ENCODE data around the gene COPS4. TPM values are rescaled to one million over a fixed set of nuclear protein-coding genes. Genes with fewer than 3 reads are reported as not detected.

COPS4 gene
- total RNA-seq, 4 donors from 2014 or later: 6.7 to 81.8 (median 32.3) TPM

DNA sequence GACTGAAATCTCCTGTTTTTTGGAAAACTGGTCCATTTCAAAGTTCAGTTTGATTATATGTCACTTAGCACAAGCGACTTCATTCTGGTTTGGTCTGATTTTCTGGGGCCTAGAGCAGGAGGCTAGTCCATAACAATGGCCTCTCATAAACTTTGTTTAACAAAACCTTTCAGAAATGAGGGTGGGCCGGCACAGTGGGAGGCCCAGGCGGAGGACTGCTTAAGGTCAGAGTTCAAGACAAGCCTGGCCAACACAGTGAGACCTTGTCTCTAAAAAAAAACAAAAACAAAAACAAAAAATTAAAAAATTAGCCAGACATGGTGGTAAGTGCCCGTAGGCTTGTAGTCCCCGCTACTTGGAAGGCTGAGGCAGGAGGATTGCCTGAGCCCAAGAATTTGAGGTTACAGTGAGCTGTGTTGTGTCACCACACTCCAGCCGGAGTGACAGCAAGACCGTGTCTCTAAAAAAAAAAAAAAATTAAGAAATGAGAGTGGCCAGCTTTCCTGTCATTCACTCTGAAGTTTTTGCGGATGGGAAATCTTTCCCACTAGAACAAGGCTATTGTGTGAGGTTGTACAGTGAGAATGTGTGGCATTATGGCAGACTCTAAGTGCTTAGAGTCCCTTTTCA is 80.8 kb downstream of the COPS4 start:
- peak overlapping the region in 2 of 4 donors; percentile 59 to 87 for H3K27ac ChIP-seq
- TF ChIP-seq CTCF (IDR thresholded peaks at IDR 0.05) (no peak), POLR2AphosphoS5 (IDR thresholded peaks at IDR 0.05) (no peak), EP300 (IDR thresholded peaks at IDR 0.05; ENCODE audit: low read depth) (no peak), POLR2A (IDR thresholded peaks at IDR 0.05) (no peak)
- no peaks in the 10 kb centered on the region for H3K9me3 ChIP-seq
- WGBS, 2 donors (ENCODE audit: low coverage in 1 of 2): 78 to 89% methylated on average over 6 to 8 of the region's 8 CpGs
- intact Hi-C loops (cut with DNase I; ENCODE audit: low total_unique reads): no loop called here
- peaks cover 0 to 24% (median 14%) of the 10 kb centered on the region in 4 donors for H3K4me1 ChIP-seq
- H3K36me3 ChIP-seq: no peaks in the 10 kb centered on the region
- no peaks in the 10 kb centered on the region for H3K27me3 ChIP-seq
- no peak for DNase-seq
- in situ Hi-C loops (cut with MboI; ENCODE audit: low pct_ligation_motif_present in 1 of 4, low pct_unique_long_range_greater_than_20kb in 1 of 4, low sequenced_read_pairs in 3 of 4): loop anchor here in 1 of 4 donors (25.0 kb wide), 1 partner anchor 522 kb away; no protein-coding TSS in a partner anchor
- no peak overlapping the region for H3K4me3 ChIP-seq

- in situ Hi-C loops (cut with MboI; ENCODE audit: low pct_ligation_motif_present in 1 of 4, low pct_unique_long_range_greater_than_20kb in 1 of 4, low sequenced_read_pairs in 3 of 4) (loop anchor here in 1 of 4 donors (25.0 kb wide), 1 partner anchor 518 kb away; no protein-coding TSS in a partner anchor), intact Hi-C loops (cut with DNase I; ENCODE audit: low total_unique reads) (no loop called here)
- no peaks in the 10 kb centered on the region for H3K27me3 ChIP-seq
- TF ChIP-seq POLR2A (IDR thresholded peaks at IDR 0.05): no peak
- no peak for TF ChIP-seq EP300 (IDR thresholded peaks at IDR 0.05; ENCODE audit: low read depth)
- TF ChIP-seq CTCF (IDR thresholded peaks at IDR 0.05): no peak
- no peak for TF ChIP-seq POLR2AphosphoS5 (IDR thresholded peaks at IDR 0.05)
- no peak for DNase-seq
- no peaks in the 10 kb centered on the region for H3K36me3 ChIP-seq
- H3K9me3 ChIP-seq: peaks cover 0 to 7% of the 10 kb centered on the region in 2 donors
- H3K4me3 ChIP-seq: no peak overlapping the region
- peaks cover 0 to 13% (median 10%) of the 10 kb centered on the region in 4 donors for H3K4me1 ChIP-seq
- H3K27ac ChIP-seq: no peak overlapping the region
- 66 to 90% methylated on average over 2 of the region's 2 CpGs for WGBS, 2 donors (ENCODE audit: low coverage in 1 of 2)
These were observed 83.9 kb downstream of the COPS4 start for GRCh38 chr4:83118869-83119268.

- Histone ChIP-seq H3K27me3 (no peaks in the 10 kb centered on the region), H3K4me3 (no peak overlapping the region), H3K27ac (no peak overlapping the region), H3K36me3 (no peaks in the 10 kb centered on the region), H3K4me1 (peaks cover 0 to 12% (median 3%) of the 10 kb centered on the region in 4 donors), H3K9me3 (peaks cover 0 to 7% of the 10 kb centered on the region in 2 donors)
- no peak for TF ChIP-seq POLR2A (IDR thresholded peaks at IDR 0.05)
- no peak for TF ChIP-seq POLR2AphosphoS5 (IDR thresholded peaks at IDR 0.05)
- no peak for TF ChIP-seq CTCF (IDR thresholded peaks at IDR 0.05)
- TF ChIP-seq EP300 (IDR thresholded peaks at IDR 0.05; ENCODE audit: low read depth): no peak
- WGBS, 2 donors (ENCODE audit: low coverage in 1 of 2): 70 to 84% methylated on average over 2 to 5 of the region's 5 CpGs
- intact Hi-C loops (cut with DNase I; ENCODE audit: low total_unique reads): no loop called here
- no peak for DNase-seq
- in situ Hi-C loops (cut with MboI; ENCODE audit: low pct_ligation_motif_present in 1 of 4, low pct_unique_long_range_greater_than_20kb in 1 of 4, low sequenced_read_pairs in 3 of 4): loop anchor here in 1 of 4 donors (25.0 kb wide), 1 partner anchor 516 kb away; no protein-coding TSS in a partner anchor
These were observed 86.3 kb downstream of the COPS4 start for GRCh38 chr4:83121246-83121645.

- Histone ChIP-seq H3K36me3 (no peaks in the 10 kb centered on the region), H3K27ac (peak overlapping the region in 1 of 4 donors; percentile 29), H3K4me1 (peaks cover 0 to 30% (median 5%) of the 10 kb centered on the region in 4 donors), H3K27me3 (no peaks in the 10 kb centered on the region), H3K4me3 (no peak overlapping the region), H3K9me3 (peaks cover 0 to 7% of the 10 kb centered on the region in 2 donors)
- TF ChIP-seq POLR2AphosphoS5 (IDR thresholded peaks at IDR 0.05): no peak
- no peak for TF ChIP-seq EP300 (IDR thresholded peaks at IDR 0.05; ENCODE audit: low read depth)
- no peak for TF ChIP-seq CTCF (IDR thresholded peaks at IDR 0.05)
- TF ChIP-seq POLR2A (IDR thresholded peaks at IDR 0.05): no peak
- in situ Hi-C loops (cut with MboI; ENCODE audit: low pct_ligation_motif_present in 1 of 4, low pct_unique_long_range_greater_than_20kb in 1 of 4, low sequenced_read_pairs in 3 of 4): loop anchor here in 1 of 4 donors (25.0 kb wide), 1 partner anchor 513 kb away; no protein-coding TSS in a partner anchor
- WGBS, 2 donors (ENCODE audit: low coverage in 1 of 2): 50 to 74% methylated on average over 5 to 10 of the region's 10 CpGs
- peak; percentile 32 for DNase-seq
- intact Hi-C loops (cut with DNase I; ENCODE audit: low total_unique reads): no loop called here
These were observed 89.3 kb downstream of the COPS4 start for GRCh38 chr4:83124111-83124780.

Measured in transverse colon (tissue), 4 donors.